ENCODE results near the gene CREB3L1. TPM values are rescaled to one million over a fixed set of nuclear protein-coding genes. Genes with fewer than 3 reads are reported as not detected.

CREB3L1 gene
- total and polyA plus RNA-seq, 2 donors from 2014 or later = 2.5 to 7.3 TPM

- no peaks in the 10 kb centered on the region for H3K27me3 ChIP-seq (ENCODE audit: control insufficient read depth, insufficient read depth, low read length)
- H3K9me3 ChIP-seq (ENCODE audit: control insufficient read depth in 2 of 3, insufficient read depth in 1 of 3, low read length in 3 of 3) = no peaks in the 10 kb centered on the region
- no peak overlapping the region for H3K9ac ChIP-seq (ENCODE audit: low read length in 3 of 3)
- peak overlapping the region in 1 of 2 donors; percentile 16 for H3K27ac ChIP-seq (ENCODE audit: low read depth in 2 of 2, low read length in 2 of 2)
- intact Hi-C loops (cut with DNase I) = no loop called here
- no peak overlapping the region for H3K4me3 ChIP-seq (ENCODE audit: low read length in 3 of 3)
- peak in 1 of 5 donors; percentile 75 for DNase-seq
- no peak for FAIRE-seq
- H3K4me1 ChIP-seq (ENCODE audit: control insufficient read depth in 2 of 3, insufficient read depth in 2 of 3, low read depth in 1 of 3, low read length in 3 of 3) = peaks cover 0 to 37% (median 9%) of the 10 kb centered on the region in 3 donors
- peaks cover 0 to 2% (median 0%) of the 10 kb centered on the region in 3 donors for H3K36me3 ChIP-seq (ENCODE audit: control insufficient read depth in 2 of 3, insufficient read depth in 3 of 3, low read length in 3 of 3)
- TF ChIP-seq, protein P1, sequence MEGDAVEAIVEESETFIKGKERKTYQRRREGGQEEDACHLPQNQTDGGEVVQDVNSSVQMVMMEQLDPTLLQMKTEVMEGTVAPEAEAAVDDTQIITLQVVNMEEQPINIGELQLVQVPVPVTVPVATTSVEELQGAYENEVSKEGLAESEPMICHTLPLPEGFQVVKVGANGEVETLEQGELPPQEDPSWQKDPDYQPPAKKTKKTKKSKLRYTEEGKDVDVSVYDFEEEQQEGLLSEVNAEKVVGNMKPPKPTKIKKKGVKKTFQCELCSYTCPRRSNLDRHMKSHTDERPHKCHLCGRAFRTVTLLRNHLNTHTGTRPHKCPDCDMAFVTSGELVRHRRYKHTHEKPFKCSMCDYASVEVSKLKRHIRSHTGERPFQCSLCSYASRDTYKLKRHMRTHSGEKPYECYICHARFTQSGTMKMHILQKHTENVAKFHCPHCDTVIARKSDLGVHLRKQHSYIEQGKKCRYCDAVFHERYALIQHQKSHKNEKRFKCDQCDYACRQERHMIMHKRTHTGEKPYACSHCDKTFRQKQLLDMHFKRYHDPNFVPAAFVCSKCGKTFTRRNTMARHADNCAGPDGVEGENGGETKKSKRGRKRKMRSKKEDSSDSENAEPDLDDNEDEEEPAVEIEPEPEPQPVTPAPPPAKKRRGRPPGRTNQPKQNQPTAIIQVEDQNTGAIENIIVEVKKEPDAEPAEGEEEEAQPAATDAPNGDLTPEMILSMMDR (IDR thresholded peaks at IDR 0.05; ENCODE audit: borderline replicate concordance, extremely low read depth, insufficient read depth) = no peak
These were observed 87.3 kb downstream of the CREB3L1 start for GRCh38 chr11:46364791-46365190.

DNA sequence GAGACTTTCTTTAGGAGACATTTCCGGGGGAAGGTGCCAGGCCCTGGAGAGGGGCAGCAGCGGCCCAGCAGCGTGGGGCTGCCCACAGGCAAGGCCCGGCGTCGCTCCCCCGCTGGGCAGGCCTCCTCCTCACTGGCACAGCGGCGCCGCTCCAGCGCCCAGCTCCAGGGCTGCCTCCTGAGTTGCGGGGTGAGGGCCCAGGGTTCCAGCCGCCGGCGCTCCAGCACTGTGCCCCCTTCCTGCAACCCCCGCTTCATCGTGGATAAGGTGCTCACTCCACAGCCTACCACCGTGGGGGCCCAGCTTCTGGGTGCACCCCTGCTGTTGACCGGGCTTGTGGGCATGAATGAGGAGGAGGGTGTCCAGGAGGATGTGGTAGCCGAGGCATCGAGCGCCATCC, 88.8 kb downstream of the CREB3L1 start:
- H3K9ac ChIP-seq (ENCODE audit: low read length in 3 of 3) = no peak overlapping the region

DNA sequence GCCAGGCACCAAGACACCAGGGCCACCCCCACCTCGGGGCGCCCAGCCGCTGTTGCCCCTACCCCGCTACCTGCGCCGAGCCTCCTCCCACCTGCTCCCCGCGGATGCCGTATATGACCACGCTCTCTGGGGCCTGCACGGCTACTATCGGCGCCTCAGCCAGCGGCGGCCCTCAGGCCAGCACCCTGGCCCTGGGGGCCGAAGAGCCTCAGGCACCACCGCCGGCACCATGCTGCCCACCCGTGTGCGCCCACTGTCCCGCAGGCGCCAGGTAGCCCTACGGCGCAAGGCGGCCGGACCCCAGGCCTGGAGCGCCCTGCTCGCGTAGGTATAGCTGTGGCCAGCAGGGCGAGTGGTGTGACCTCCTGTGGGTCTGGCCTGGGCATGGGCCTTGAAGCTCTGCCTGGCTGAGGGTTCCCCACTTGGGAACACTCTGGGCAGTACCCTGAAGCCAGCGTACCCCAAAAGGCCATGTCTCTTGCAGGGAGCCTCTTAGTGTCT, 89.2 kb downstream of the CREB3L1 start:
- Histone ChIP-seq H3K27ac (ENCODE audit: low read depth in 2 of 2, low read length in 2 of 2) (no peak overlapping the region), H3K4me3 (ENCODE audit: low read length in 3 of 3) (no peak overlapping the region), H3K36me3 (ENCODE audit: control insufficient read depth in 2 of 3, insufficient read depth in 3 of 3, low read length in 3 of 3) (peaks cover 0 to 7% (median 4%) of the 10 kb centered on the region in 3 donors), H3K9ac (ENCODE audit: low read length in 3 of 3) (no peak overlapping the region), H3K27me3 (ENCODE audit: control insufficient read depth, insufficient read depth, low read length) (no peaks in the 10 kb centered on the region), H3K4me1 (ENCODE audit: control insufficient read depth in 2 of 3, insufficient read depth in 2 of 3, low read depth in 1 of 3, low read length in 3 of 3) (peaks cover 0 to 28% (median 5%) of the 10 kb centered on the region in 3 donors), H3K9me3 (ENCODE audit: control insufficient read depth in 2 of 3, insufficient read depth in 1 of 3, low read length in 3 of 3) (no peaks in the 10 kb centered on the region)
- FAIRE-seq (no peak), DNase-seq (peak in 1 of 5 donors; percentile 68)
- TF ChIP-seq, protein P1 (IDR thresholded peaks at IDR 0.05; ENCODE audit: borderline replicate concordance, extremely low read depth, insufficient read depth) = no peak
- intact Hi-C loops (cut with DNase I) = no loop called here

More for the DNA sequence above, 88.8 kb downstream of the CREB3L1 start:
- peaks cover 0 to 7% (median 4%) of the 10 kb centered on the region in 3 donors for H3K36me3 ChIP-seq (ENCODE audit: control insufficient read depth in 2 of 3, insufficient read depth in 3 of 3, low read length in 3 of 3)
- no peak overlapping the region for H3K27ac ChIP-seq (ENCODE audit: low read depth in 2 of 2, low read length in 2 of 2)
- peaks cover 0 to 31% (median 5%) of the 10 kb centered on the region in 3 donors for H3K4me1 ChIP-seq (ENCODE audit: control insufficient read depth in 2 of 3, insufficient read depth in 2 of 3, low read depth in 1 of 3, low read length in 3 of 3)
- no peak overlapping the region for H3K4me3 ChIP-seq (ENCODE audit: low read length in 3 of 3)
- no peaks in the 10 kb centered on the region for H3K9me3 ChIP-seq (ENCODE audit: control insufficient read depth in 2 of 3, insufficient read depth in 1 of 3, low read length in 3 of 3)
- intact Hi-C loops (cut with DNase I) = no loop called here
- no peak for FAIRE-seq
- no peaks in the 10 kb centered on the region for H3K27me3 ChIP-seq (ENCODE audit: control insufficient read depth, insufficient read depth, low read length)
- TF ChIP-seq, protein P1 (IDR thresholded peaks at IDR 0.05; ENCODE audit: borderline replicate concordance, extremely low read depth, insufficient read depth) = no peak
- DNase-seq = peak in 1 of 5 donors; percentile 77

Data from kidney (tissue), 14 donors.